Endothelial cell of umbilical vein (primary cell): ENCODE measurements around the gene SYCP3. TPM values are rescaled to one million over a fixed set of nuclear protein-coding genes. Genes with fewer than 3 reads are reported as not detected.

Source experiments
- BruUV-seq: library from RNA; stranded (reverse); fragments of 400-500 nt; replicated peaks from 2 replicates; lab custom pipeline; 2021; lab: Mats Ljungman, UMichigan
- CTCF ChIA-PET: fragments of 300-600, 350-600 bp; sonication (Branson Sonifier 250); formaldehyde crosslinking; loops from one replicate; lab custom pipeline; 2021; ENCODE audit warnings: antibody characterized with exemption, inconsistent platforms; lab: Charles Lee
- POLR2A ChIA-PET: fragments of 300-600, 350-600 bp; sonication (Branson Sonifier 250); formaldehyde crosslinking; loops from one replicate; lab custom pipeline; 2021; ENCODE audit warnings: antibody characterized with exemption, inconsistent platforms; lab: Charles Lee
- DNase-seq: peaks from one replicate; pipeline ENCODE4 v3.0.0-alpha.2; 2011; ENCODE audit warnings: low read depth, low spot score
- FAIRE-seq: peaks from 2 replicates; lab custom pipeline; 2011; peaks lifted over from hg19 to GRCh38; lab: Jason Lieb, UNC
- H2AFZ ChIP-seq: 2 replicates; pipeline ENCODE4 v1.6.0; 2012; ENCODE audit warnings: low read depth, low read length, control low read depth, inconsistent platforms
- H3K27ac ChIP-seq: 2 replicates; pipeline ENCODE4 v1.5.1; 2011; ENCODE audit warnings: low read depth, mild to moderate bottlenecking, control low read depth, low read length, moderate library complexity; ENCODE audit not compliant: insufficient read depth
- H3K27me3 ChIP-seq, 2 experiments: 2 replicates each; pipeline versions ENCODE4 v1.6.0 to v1.6.1; 2011; ENCODE audit warnings: low read length in 2 of 2, mixed read lengths in 1 of 2; ENCODE audit not compliant: control insufficient read depth in 2 of 2, insufficient read depth in 2 of 2
- H3K36me3 ChIP-seq, 2 experiments: 2 replicates in 1 of 2; 3 replicates in 1 of 2; pipeline ENCODE4 v1.5.1; 2011; ENCODE audit warnings: low read length in 2 of 2, mild to moderate bottlenecking in 1 of 2, moderate library complexity in 1 of 2; ENCODE audit not compliant: control insufficient read depth in 2 of 2, insufficient read depth in 2 of 2; ENCODE audit errors: extremely low read depth in 1 of 2
- H3K4me1 ChIP-seq: 3 replicates; pipeline ENCODE4 v1.5.1; 2011; ENCODE audit warnings: mild to moderate bottlenecking, low read length; ENCODE audit not compliant: control insufficient read depth, insufficient read depth; ENCODE audit errors: extremely low read depth
- H3K4me2 ChIP-seq: 2 replicates; pipeline ENCODE4 v1.6.1; 2011; ENCODE audit warnings: low read length, control low read depth, mixed read lengths; ENCODE audit not compliant: insufficient read depth
- H3K4me3 ChIP-seq, 3 experiments: fragments of 200-600 bp in 1 of 3; sonication (generic), shearing (Covaris generic) in 1 of 3; replicated peaks in 1 of 3; 2 replicates each; pipeline ENCODE4 v1.5.1; 2011 to 2016; ENCODE audit warnings: control low read depth in 3 of 3, low read length in 3 of 3, mild to moderate bottlenecking in 2 of 3, inconsistent platforms in 1 of 3, low read depth in 1 of 3, moderate library complexity in 1 of 3; ENCODE audit not compliant: insufficient read depth in 1 of 3
- H3K79me2 ChIP-seq: 2 replicates; pipeline ENCODE4 v1.6.0; 2012; ENCODE audit warnings: low read length, inconsistent platforms; ENCODE audit not compliant: control insufficient read depth, insufficient read depth
- H3K9ac ChIP-seq: replicated peaks from 2 replicates; pipeline ENCODE3; 2011; ENCODE audit warnings: low read length, control low read depth; ENCODE audit not compliant: insufficient read depth; ENCODE audit errors: extremely low read depth
- H3K9me1 ChIP-seq: replicated peaks from 3 replicates; pipeline ENCODE4 v1.6.0; 2011; ENCODE audit warnings: mild to moderate bottlenecking, low read length; ENCODE audit not compliant: control insufficient read depth, insufficient read depth; ENCODE audit errors: extremely low read depth
- H3K9me3 ChIP-seq: replicated peaks from 2 replicates; pipeline ENCODE4 v1.5.1; 2012; ENCODE audit warnings: low read length, inconsistent platforms; ENCODE audit not compliant: control insufficient read depth, insufficient read depth
- H4K20me1 ChIP-seq: replicated peaks from 2 replicates; pipeline ENCODE3; 2011; ENCODE audit warnings: mild to moderate bottlenecking, low read length; ENCODE audit not compliant: control insufficient read depth, insufficient read depth; ENCODE audit errors: extremely low read depth
- EZH2 ChIP-seq: IDR thresholded peaks from 2 replicates; pipeline ENCODE4 v1.6.1; 2012; ENCODE audit warnings: borderline replicate concordance, low read depth, mild to moderate bottlenecking, moderate library complexity, low read length, inconsistent platforms; ENCODE audit not compliant: severe bottlenecking
- FOS ChIP-seq: IDR thresholded peaks from 2 replicates; pipeline ENCODE4 v1.6.1; 2011; ENCODE audit warnings: mild to moderate bottlenecking, low read length, moderate library complexity, borderline replicate concordance; ENCODE audit not compliant: insufficient read depth
- GATA2 ChIP-seq: IDR thresholded peaks from 2 replicates; pipeline ENCODE4 v1.7.0; 2011; ENCODE audit warnings: low read depth, mild to moderate bottlenecking, moderate library complexity, mixed read lengths, low read length; ENCODE audit not compliant: insufficient read length, insufficient read depth
- MAX ChIP-seq: IDR thresholded peaks from 2 replicates; pipeline ENCODE4 v1.6.1; 2011; ENCODE audit not compliant: insufficient read depth, insufficient read length
- POLR2AphosphoS5 ChIP-seq: IDR thresholded peaks from 2 replicates; pipeline ENCODE4 v1.6.1; 2012; ENCODE audit warnings: low read depth, mild to moderate bottlenecking, control low read depth, low read length, moderate library complexity; ENCODE audit not compliant: insufficient read depth
- dilution Hi-C: fragments of 300-500 bp; cut with MboI; formaldehyde crosslinking; loops from one replicate; pipeline ENCODE4 v1.15.0; 2019; ENCODE audit warnings: low sequenced_read_pairs; ENCODE audit not compliant: extremely low pct_ligation_motif_present
- intact Hi-C: fragments of 100-400 bp; cut with micrococcal nuclease; formaldehyde crosslinking; loops from one replicate; pipeline ENCODE4 v1.10.0; 2022
- polyA plus RNA-seq, 4 experiments: library from polyadenylated mRNA; depleted of rRNA in 3 of 4; stranded (reverse) in 3 of 4; unstranded in 1 of 4; fragments of >200 nt; gene quantifications; 2 replicates each; pipeline versions ENCODE4 v1.2.1 to v1.2.3, GENCODE V29; 2011 to 2012; ENCODE audit warnings: missing spikeins in 1 of 4
- total RNA-seq: library from RNA; stranded (reverse); gene quantifications from 2 replicates; pipeline ENCODE4 v1.2.3, GENCODE V29; 2021
- TF ChIP-seq, protein P1 (sequence below), 2 donors: IDR thresholded peaks; 1 replicate in 1 of 2; 2 replicates in 1 of 2; pipeline ENCODE4 v1.5.1; 2011; ENCODE audit warnings: low read length in 2 of 2, mild to moderate bottlenecking in 2 of 2, moderate library complexity in 2 of 2, control low read depth in 1 of 2, inconsistent platforms in 1 of 2, low read depth in 1 of 2; ENCODE audit not compliant: insufficient read depth in 1 of 2; ENCODE audit errors: extremely low read depth in 1 of 2

Gene SYCP3
- total and polyA plus RNA-seq, 2 donors (not counting 3 experiments of a cell fraction or from before 2014, with no cell fraction given) = 0.29 TPM; not detected in 1

GRCh38 chr12:101775816-101776215 lies 36.6 kb upstream of the SYCP3 start:
- TF ChIP-seq POLR2AphosphoS5 (no peak), MAX (no peak), FOS (no peak), EZH2 (no peak), GATA2 (no peak)
- TF ChIP-seq, protein P1, sequence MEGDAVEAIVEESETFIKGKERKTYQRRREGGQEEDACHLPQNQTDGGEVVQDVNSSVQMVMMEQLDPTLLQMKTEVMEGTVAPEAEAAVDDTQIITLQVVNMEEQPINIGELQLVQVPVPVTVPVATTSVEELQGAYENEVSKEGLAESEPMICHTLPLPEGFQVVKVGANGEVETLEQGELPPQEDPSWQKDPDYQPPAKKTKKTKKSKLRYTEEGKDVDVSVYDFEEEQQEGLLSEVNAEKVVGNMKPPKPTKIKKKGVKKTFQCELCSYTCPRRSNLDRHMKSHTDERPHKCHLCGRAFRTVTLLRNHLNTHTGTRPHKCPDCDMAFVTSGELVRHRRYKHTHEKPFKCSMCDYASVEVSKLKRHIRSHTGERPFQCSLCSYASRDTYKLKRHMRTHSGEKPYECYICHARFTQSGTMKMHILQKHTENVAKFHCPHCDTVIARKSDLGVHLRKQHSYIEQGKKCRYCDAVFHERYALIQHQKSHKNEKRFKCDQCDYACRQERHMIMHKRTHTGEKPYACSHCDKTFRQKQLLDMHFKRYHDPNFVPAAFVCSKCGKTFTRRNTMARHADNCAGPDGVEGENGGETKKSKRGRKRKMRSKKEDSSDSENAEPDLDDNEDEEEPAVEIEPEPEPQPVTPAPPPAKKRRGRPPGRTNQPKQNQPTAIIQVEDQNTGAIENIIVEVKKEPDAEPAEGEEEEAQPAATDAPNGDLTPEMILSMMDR (IDR thresholded peaks at IDR 0.05; ENCODE audit: extremely low read depth in 1 of 2, insufficient read depth in 1 of 2, low read depth in 1 of 2, low read length in 2 of 2) = no peak
- CTCF ChIA-PET = interaction anchor here (2.6 to 7.4 kb wide), 2 partner anchors 54 to 65 kb away, joined by 13 to 39 read pairs; partner anchors contain the start of gene GNPTAB
- Histone ChIP-seq H3K4me1 (no peaks in the 10 kb centered on the region), H3K4me2 (no peak overlapping the region), H3K4me3 (no peak overlapping the region), H3K9ac (no peak overlapping the region), H2AFZ (no peak overlapping the region), H3K9me1 (no peaks in the 10 kb centered on the region), H3K9me3 (no peaks in the 10 kb centered on the region), H3K36me3 (no peaks in the 10 kb centered on the region), H3K27me3 (no peaks in the 10 kb centered on the region), H4K20me1 (no peaks in the 10 kb centered on the region), H3K79me2 (no peaks in the 10 kb centered on the region), H3K27ac (no peak overlapping the region)
- no peak for DNase-seq
- dilution Hi-C loops (no loop called here), intact Hi-C loops (loop anchor here (10.0 kb wide), 1 partner anchor 349 kb away; the partner anchor contains the start of genes NUP37 and PARPBP)
- POLR2A ChIA-PET = no interaction called here
- no TSS peak for BruUV-seq
- no peak for FAIRE-seq
